Measurements from ENCODE around the gene DDHD1.
"Not testable (repeated sequence)": the region's sequence is repeated elsewhere in the genome, so short reads cannot be mapped to it uniquely, and the experiment has no call there.

Gene DDHD1

DNA sequence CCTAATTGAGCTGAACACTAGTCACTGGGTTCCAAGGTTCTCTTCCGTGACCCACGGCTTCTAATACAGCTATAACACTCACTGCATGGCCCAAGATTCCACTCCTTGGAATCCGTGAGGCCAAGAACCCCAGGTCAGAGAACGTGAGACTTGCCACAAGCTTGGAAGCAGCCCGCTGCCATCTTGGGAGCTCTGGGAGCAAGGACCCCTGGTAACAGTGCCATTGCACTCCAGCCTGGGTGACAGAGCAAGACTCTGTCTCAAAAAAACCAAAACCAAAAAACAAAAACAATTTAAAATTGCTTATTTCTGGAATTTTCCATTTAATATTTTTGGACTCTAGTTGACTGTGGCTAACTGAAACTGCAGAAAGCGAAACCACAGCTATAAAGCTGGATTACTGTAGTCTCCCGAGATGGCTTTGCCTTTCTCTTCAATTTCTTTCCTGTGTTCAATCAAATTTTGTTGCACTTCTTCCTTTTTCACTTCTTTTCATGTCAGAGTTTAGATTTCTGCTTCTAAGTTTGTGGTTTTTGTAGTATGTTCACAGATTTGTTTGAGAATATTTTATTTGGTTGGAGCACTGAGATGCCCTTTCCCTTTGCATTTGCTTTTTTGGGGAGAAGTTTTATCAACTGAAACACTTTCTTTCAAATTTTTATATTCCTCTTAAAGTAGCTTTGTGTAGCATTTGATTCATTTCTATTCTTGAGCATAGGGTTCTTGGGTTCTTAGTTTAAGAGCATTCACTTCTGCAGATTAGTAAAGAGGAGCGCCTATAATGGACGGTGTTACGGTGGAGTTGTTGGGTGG, 44.6 kb downstream of the DDHD1 start:
- no peak for DNase-seq (ENCODE audit: low read depth in 3 of 3)

GRCh38 chr14:53106768-53107167, 46.4 kb downstream of the DDHD1 start:
- DNase-seq (ENCODE audit: low read depth in 3 of 3) = no peak

DNA sequence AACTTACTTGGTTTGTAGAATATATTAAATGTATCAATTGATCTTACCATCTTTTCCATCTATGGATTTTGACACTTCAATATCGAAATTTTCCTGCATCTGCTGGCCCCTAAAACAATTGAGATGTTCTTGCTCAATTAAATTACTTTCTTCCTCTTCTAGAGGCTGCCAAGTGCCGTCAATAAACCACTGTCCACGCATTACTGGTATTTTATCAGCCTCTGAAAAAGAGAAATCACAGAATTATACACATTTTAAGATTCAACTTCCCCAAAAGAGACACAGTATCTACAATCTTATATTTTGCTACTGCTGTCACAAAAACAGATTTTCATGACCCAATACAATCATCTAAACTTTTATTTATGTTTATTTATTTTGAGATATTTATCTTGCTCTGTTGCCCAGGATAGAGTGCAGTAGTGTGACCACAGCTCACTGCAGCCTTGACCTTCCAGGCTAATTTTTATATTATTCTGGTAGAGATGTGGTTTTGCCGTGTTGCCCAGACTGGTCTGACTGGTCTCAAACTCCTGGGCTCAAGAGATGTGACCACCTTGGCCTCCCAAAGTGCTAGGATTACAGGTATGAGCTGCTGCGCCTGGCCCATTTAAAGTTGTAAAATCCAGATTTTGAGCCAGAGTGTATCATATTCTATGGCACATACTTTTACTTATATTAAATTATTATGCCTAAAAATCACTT, 49.3 kb downstream of the DDHD1 start:
- no peak for DNase-seq (ENCODE audit: low read depth in 3 of 3)

DNA sequence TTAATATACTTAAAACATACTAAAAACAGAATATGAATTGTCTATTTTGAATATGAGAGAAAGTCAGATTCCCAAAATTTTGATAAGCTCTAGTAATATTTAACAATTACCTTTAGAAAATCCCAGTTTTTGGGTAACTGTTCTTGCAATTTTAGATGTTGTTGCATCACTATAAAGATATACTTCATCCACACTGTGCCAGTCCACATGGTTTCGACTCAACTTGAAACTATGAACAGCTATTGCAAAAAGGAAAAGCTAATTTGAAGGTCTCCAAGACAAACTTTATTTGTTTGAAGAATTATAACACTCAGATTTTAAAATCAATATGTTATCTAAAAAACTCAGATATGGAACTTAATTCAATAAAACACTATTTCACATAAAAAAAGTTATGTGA, 59.9 kb downstream of the DDHD1 start:
- no peak for DNase-seq (ENCODE audit: low read depth in 3 of 3)

DNA sequence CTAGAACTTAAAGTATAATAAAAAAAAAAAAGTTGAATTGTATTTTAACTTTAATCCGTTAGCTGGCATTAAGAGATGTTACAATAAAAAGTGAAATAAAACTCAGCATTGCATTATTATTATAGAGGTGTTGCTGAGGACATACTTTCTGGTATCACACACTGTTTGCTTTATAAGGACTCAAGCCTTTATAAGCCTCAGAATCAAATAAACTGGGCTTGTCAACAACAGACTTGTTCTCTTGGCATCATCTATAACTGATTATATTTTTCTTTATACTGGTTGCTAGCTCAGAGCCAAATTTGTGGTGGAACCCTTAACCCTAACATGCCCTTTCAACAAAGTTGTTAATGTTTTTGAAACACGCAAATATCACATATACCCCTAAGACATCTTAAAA, 62.3 kb downstream of the DDHD1 start:
- no peak for DNase-seq (ENCODE audit: low read depth in 3 of 3)

DNA sequence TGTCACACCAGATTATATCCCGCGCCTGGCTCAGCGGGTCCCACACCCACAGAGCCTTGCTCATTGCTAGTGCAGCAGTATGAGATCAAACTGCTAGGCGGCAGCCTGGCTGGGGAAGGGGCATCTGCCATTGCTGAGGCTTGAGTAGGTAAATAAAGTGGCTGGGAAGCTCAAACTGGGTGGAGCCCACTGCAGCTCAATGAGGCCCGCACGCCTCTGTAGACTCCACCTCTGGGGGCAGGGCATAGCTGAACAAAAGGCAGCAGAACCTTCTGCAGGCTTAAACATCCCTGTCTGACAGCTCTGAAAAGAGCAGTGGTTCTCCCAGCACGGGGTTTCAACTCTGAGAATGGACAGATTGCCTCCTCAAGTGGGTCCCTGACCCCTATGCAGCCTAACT, 68.2 kb downstream of the DDHD1 start:
- DNase-seq (ENCODE audit: low read depth in 3 of 3) = not testable (repeated sequence)

DNA sequence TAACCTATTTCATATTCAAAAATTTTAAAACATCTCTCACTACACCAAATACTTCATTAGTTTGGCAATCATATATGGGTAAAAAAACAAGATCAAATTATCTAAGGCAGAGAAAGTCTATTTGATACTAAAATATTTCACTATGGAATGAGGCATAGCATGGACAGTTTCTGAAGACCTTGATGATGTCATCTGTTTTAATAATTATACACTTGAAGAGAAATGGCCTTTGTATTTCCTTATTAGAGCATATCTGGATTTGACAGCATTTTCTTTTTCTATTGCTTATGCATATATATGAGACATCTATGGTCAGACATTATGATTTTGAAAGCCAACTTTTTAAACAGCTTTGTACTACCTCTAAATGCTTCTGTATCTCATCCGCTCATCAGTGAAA, 88.6 kb downstream of the DDHD1 start:
- DNase-seq (ENCODE audit: low read depth in 3 of 3) = no peak

GRCh38 chr14:53062856-53063255, 90.3 kb downstream of the DDHD1 start:
- no peak for DNase-seq (ENCODE audit: low read depth in 3 of 3)

DNA sequence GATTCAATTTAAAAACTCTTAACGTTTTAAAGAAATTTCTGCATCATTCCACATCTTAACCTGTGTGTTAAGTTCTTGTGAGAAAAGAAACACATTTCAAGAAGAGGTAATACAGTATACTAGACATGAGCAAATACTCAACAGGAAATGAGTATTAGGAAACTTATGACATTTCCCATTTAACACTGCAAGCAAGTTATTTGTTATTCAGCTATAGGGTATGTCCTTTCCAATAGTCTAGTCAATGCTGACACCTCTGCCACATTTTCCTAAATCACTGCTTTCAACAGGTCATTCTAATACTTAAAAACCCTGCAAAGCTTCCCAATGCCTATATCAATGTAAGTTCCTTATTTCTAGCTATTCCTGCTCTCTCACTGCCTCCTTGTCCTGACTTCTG, 93.1 kb downstream of the DDHD1 start:
- no peak for DNase-seq (ENCODE audit: low read depth in 3 of 3)

DNA sequence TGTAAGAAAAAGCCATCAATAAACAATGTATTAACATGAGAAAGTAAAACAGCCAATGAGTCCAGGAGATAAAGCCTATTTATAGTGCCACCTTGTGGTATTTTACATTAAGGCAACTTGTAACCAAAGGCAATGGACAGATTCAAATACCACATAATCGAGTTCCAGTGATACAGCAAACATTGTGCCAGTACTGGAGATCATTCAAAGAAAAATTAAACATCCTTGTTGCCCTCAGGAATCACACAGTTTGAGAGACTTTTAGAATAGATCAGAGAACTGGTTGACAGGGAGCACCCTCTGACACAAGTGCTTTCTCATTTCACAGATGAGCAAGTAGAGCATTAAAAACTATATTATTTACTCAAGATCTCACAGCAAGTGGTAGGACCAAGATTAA, 98.1 kb downstream of the DDHD1 start:
- no peak for DNase-seq (ENCODE audit: low read depth in 3 of 3)

GRCh38 chr14:53054457-53054856, 98.7 kb downstream of the DDHD1 start:
- no peak for DNase-seq (ENCODE audit: low read depth in 3 of 3)

DNA sequence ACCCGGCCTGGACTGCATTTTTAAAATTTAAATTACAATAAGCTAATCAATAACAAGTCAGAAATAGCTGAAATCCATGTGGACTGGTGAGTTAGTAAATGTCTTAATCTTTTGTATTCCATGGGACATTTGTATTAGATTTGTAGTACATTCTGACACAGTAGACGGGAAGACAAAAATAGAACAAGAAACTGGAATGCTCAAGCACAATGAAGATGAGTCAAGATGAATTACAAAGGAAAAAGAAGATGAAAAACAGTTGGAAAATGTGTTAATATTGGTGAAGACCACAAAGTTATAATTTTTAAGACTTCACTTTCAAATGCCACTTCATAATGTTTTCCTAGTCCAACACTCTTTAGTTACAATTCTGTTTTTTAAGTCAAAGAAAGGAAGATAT, 104.5 kb downstream of the DDHD1 start:
- DNase-seq (ENCODE audit: low read depth in 3 of 3) = no peak

- no peak for DNase-seq (ENCODE audit: low read depth in 3 of 3)
These were observed 105.6 kb downstream of the DDHD1 start for GRCh38 chr14:53047307-53048069.

DNA sequence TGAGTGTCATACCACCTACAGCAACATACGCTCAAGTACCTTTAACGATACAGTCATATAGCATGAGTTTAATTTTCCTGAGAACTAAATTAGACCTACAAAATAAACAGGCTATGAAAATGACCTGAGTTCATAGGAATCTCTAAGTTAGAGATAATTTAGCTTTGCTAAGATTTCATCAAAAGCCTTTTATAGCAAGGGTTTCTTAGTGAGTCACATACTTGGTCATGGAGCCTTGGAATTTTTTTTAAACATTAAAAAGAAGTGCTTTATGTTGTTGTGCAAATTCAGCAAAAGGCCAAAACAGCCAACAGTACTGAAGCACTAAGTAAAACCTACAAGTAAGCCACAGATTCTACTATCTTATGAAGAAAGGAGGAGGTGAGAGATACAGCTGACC, 108.6 kb downstream of the DDHD1 start:
- DNase-seq (ENCODE audit: low read depth in 3 of 3) = no peak

- DNase-seq (ENCODE audit: low read depth in 3 of 3) = no peak
These were observed 110.0 kb downstream of the DDHD1 start for GRCh38 chr14:53043027-53043581.

DNA sequence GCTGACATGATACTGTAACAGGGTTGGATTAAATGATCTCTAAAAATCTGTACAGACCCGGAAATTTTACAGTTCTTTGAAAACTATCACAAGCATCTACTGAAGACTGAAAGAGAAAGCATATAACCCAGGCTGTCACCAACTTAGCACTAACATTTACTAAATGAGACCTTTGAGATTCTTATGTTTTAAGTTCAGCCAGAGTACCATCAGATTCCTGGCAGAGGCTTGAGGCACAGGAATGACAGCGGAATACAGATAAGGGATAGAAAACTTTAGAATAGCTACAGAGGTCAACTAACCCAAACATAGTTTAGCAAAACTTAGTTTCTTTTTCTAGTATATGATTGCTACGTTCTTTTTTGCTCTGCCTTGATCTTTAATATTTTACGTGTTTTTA, 110.6 kb downstream of the DDHD1 start:
- DNase-seq (ENCODE audit: low read depth in 3 of 3) = no peak

GRCh38 chr14:53041067-53041466, 112.1 kb downstream of the DDHD1 start:
- no peak for DNase-seq (ENCODE audit: low read depth in 3 of 3)

DNA sequence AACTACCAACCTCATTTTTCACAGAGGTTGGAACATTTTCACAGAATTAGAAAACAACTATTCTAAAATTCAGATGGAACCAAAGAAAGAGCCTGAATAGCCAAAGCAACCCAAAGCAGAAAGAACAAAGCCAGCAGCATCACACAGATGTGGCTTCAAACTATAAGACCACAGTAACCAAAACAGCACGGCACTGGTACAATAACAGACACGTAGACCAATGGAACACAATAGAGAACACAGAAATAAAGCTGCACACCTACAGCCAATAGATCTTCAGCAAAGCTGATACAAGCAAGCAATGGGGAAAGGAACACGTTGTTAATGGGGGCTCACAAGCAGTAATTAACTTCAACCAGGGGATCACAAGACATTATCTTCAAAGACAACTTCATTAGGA, 114.5 kb downstream of the DDHD1 start:
- DNase-seq (ENCODE audit: low read depth in 3 of 3) = no peak

- DNase-seq (ENCODE audit: low read depth in 3 of 3) = no peak
These were observed 116.1 kb downstream of the DDHD1 start for GRCh38 chr14:53037016-53037415.

- no peak for DNase-seq (ENCODE audit: low read depth in 3 of 3)
These were observed 117.5 kb downstream of the DDHD1 start for GRCh38 chr14:53035336-53036210.

DNA sequence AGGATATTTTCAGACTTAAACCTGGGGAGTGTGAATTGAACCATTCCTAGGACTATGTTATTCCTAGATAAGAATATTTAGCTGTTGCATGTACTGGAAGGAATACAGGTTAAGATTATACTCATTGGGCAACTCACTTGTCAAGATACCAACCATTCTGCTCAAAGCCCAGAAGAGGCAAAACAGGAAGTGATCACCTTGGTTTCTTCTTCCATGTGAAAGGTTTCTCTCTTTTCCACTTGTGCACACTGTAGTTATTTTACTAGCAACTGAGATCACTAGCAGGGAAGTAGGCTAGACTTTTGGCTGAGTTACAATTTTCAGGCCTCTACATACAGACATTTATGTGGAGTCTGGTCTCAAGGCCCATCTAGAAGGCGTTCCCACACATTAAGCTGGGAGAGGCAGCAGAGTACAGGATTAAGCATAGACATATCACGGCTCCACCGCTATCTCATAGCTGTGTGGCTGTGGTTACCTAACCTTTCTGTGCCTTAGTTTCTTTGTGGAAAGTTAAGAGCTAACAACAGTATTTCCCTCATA, 118.4 kb downstream of the DDHD1 start:
- DNase-seq (ENCODE audit: low read depth in 3 of 3) = no peak

Data from stimulated activated CD4-positive, alpha-beta T cell treated with anti-CD3 and anti-CD28 coated beads, TNF-alpha, amount 100 ng/mL, for 4 hours (primary cell).